GM18511 (cell line): ENCODE data around the gene KRTAP5-1.

Experiments
- ATAC-seq: cut with Tn5 transposase; IDR thresholded peaks from one replicate; pipeline ENCODE4 v1.9.1; 2021; ENCODE audit warnings: mild to moderate bottlenecking, moderate library complexity; ENCODE audit not compliant: unreplicated experiment

The KRTAP5-1 gene

GRCh38 chr11:1573077-1573902 lies 11.8 kb downstream of the KRTAP5-1 start:
- ATAC-seq: no peak

DNA sequence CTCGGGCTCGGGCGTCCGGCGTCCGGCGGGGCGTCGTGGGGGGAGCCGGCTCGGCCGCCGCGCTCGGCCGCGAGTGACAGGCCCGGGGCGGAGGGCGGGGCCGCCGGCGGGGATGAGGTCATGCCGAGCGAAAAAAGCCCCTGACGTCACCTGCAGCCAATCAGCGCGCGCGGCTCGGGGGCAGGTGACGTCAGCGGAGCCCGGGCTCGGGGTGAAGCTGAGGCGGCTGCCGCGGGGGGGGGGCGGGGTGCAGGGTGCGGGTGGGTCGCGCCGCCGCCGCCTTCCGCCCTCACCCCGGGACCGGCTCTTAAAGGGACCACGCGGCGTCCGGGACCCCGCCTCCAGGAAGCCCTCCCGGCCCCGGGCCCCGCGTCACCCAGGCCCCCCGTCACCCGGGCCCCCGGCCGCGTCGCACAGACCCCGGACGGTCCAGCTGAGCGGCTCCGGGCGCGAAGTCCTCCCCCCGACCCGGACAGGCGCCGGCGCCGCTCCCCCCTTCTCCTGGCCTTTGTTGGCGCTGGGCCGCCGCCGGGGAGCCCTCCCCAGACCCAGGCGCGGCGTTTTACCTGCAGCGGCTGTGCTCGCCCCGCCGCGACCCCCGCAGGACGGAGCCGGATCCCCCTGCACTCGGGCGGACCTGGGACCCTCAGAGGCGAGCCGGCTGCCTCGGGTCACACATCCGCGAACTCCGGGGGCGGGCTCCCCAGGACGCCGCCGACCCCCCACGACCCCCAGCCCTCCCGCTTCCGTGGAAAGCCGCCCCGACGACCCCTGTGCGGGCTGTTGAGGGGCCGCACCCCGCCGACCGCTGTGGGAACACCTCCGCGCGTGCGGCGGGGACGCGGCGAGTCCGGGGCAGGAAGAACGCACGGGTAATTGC lies 12.6 kb downstream of the KRTAP5-1 start, which contains the start of gene DUSP8:
Gene DUSP8, minus strand, starts transcription at position 75 of the 880 bp plus-strand sequence. CDS start 6,445 bp downstream, outside the sequence.
- peak; percentile 62 for ATAC-seq

- no peak for ATAC-seq
Measured at GRCh38 chr11:1571760-1572196, 13.3 kb downstream of the KRTAP5-1 start.

GRCh38 chr11:1570896-1571759 lies 14.0 kb downstream of the KRTAP5-1 start:
- ATAC-seq: no peak

- ATAC-seq: no peak
Measured at GRCh38 chr11:1570531-1570895, 14.6 kb downstream of the KRTAP5-1 start.

DNA sequence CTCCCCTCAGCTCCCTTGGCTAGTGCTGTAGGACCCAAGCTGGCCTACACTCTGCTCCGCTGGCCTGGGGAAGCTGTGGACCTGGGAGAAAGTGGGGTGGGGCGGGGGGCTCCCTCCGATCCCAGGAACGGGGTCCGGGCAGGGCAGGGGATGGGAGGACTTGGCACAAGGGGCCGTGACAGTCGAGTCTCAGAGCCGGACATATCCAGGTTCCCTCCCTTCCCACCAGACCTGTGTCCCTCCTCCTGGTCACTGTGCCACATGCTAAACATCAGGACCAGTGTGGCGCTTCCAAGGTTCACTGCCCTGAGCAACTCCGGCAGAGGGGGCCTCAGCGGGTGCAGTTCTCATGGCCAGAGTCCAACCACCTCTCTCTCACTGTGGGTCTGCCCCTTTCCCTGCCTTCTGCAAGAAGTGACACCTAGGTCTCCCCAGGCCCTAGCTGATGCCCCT lies 15.1 kb downstream of the KRTAP5-1 start:
- ATAC-seq: no peak

GRCh38 chr11:1569251-1569780 lies 15.8 kb downstream of the KRTAP5-1 start:
- no peak for ATAC-seq

GRCh38 chr11:1568441-1568911 lies 16.6 kb downstream of the KRTAP5-1 start:
- no peak for ATAC-seq

- no peak for ATAC-seq
Measured at GRCh38 chr11:1567721-1568100, 17.4 kb downstream of the KRTAP5-1 start.

DNA sequence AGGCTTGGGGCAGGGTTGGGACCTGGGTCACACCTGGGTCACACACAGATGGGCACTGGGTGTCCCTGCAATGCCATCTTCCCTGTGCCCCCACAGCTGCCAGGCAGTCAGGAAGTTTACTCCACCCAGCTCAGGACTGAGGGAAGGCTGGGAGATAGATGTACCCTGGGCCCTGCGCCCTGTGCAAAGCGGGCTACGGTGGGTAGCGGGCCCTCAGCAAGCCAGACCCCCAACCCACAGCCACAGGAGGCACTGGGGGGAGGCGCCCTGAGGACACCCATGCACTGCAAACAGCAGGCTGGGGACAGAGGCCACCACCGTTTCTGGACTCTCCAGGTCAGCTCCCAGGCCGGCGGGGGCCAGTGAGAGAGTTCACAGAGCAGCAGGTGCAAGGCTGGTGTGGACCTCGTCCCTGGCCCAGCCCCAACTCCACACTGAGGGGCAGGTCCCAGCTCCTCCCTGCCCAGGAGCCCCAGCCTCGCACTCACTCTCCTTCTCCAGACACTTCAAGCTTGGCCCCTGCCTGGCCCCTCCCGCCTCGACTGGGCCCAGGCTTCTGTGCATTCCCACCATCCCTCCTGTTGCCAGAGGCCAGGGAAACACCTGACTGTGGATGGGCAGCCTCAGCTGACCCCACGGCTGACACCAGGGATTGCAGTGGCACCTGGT lies 17.9 kb downstream of the KRTAP5-1 start:
- no peak for ATAC-seq

DNA sequence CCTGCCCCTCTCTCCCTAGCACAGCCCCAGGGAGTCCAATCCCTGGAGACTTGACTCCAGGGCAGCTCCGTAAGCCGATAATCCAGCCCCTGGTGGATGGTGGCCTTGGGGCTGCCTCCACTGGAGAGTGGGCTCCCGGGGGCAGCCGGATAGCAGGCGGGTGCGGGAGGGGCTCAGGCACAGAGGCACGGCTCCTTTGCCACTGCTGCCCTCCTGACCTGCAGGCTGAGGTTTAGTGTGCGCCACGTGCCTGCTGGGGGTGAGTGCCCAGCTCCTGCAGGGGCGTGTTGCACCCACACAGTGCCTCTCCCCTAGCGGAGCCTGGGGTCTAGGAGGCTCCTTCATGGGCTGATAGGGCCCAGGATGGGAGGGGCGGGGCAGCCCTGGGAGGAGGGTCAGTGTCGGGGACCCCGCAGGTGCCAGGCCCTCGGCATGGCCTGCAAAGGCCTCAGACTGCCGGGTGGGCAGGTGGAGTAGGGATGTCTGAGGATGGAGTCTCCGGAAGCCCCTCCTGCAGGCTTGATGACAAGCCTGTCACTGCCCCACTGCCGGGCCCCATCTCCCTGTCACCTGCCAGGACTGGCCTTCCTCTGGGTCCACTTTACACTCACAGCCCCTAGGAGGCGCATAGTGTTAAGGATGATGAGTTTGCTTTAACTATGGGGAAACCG lies 18.6 kb downstream of the KRTAP5-1 start:
- no peak for ATAC-seq

GRCh38 chr11:1565904-1566247 lies 19.2 kb downstream of the KRTAP5-1 start:
- no peak for ATAC-seq

DNA sequence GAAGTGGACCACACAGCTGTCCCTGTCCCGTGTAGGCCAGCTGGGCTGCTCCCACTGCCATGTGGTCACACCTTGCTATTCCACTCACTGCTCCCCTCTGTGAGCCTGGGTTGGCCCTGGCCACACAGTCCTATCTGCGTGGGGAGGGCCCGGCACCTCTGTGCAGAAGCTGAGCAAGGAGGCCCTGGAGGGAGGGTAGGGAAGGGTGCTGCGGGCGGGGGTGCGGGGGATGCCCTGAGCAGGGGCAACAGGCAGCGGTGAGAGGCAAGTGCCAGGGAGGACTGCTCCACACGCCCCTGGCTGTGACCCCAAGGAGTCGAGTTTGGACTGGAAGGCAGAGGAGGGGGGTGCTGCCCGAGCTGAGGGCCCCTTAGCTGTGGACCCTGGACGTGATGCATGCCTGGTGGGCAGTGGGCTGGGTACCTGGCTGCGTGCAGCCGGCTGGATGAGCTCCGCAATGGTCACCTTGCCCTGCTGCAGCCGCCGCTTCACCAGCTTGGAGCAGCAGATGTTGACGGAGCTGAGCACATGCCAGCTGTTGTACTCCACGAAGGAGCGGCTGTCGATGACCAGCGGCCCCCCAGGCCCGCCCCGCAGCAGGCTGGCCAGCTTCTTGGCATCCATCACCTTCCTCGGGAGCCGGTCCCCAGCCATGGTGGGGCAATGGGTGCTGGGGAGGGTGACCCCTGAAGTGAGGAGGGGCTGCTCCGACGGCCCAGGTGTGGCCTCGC lies 19.7 kb downstream of the KRTAP5-1 start:
- no peak for ATAC-seq

DNA sequence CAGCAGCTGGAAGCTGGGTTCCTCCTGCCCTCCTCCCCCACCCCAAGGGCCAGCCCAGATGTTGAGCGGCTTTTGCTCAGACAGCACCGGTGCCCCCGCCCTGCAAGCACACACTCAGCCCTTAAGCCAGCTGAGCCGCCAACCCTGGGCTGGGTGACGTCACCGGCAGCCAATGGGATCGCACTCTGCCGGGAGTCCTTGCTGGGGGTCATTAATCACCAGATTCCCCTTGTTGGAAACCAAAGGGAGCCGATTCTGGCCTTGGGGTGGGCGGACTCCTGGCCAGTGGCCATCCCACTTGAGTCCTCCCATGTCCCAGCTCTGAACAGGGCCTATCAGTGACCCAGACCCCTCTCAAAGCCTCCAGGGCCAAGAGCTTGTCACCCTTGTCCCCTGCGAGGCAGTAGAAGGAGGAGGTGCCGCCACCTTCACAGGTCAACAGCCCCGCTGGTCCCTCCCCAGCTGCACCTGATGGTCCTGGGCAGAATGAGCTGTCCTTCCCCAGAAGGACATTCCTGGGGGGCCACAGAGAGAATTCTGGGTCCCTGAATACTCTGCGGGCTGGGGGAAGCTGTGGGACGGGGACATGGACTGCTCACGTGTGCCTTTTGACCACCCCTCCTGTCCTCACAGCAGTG lies 20.4 kb downstream of the KRTAP5-1 start:
- ATAC-seq: no peak

DNA sequence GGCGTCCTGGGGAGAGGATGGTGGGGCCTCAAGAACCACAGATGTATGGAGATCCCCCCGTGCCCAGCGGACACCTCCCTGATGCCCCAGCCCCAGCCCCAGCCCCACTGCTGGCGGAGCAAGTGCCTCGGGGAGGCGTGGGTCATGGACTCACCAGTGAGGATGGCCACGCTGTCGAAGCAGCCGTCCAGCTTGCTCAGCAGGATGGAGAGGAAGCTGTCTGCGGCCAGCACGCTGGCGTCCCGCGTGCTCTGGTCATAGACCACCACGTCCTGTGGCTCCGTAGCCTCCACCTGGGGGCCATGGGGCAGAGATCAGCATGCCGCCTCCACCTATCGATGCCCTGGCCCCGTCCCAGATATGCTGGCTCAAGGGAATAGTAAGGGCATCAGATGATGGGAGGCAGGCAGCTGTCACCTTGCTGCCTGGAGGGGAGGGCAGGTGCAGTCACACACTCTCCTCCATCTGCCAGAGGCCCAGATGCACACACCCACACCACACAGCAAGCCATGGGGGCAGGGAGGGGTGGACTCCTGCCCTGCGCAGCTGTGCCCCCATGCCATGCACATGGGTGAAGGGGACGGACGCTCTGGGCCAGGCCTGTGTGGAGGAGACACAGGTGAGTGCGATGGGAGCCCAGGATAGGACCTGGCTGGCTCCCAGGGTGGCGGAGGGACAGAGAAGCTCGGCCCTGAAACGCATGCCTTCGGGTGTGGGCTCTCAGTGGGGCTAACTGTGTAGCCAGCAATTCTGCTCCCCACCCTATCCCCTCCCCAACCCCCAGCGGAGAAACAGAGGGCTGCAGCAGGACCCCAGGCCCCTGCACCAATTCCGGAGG lies 21.2 kb downstream of the KRTAP5-1 start:
- ATAC-seq: no peak

DNA sequence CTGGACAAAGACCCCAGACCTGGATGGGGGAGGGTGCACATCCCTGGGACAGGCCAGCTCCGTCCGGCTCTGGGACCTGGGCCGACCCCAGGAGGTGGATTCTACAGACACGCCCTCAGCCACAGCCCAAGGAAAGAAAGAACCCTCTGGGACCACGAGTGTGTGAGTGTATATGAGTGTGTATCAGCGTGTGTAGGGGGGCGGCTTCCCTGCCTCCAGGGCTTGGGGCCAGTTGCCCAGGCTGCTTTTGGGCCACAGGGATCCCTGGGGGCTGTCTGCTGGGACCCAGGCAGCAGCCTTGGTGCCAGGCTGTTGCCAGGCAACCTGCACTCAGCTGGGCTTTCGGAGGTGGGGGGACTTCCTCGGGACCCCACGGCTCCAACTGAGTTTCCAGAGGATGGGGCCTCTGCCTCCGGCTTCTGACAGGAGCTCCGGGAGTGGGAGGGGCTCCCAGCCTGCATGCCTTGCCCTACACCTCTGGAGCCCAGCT lies 21.9 kb downstream of the KRTAP5-1 start:
- no peak for ATAC-seq

DNA sequence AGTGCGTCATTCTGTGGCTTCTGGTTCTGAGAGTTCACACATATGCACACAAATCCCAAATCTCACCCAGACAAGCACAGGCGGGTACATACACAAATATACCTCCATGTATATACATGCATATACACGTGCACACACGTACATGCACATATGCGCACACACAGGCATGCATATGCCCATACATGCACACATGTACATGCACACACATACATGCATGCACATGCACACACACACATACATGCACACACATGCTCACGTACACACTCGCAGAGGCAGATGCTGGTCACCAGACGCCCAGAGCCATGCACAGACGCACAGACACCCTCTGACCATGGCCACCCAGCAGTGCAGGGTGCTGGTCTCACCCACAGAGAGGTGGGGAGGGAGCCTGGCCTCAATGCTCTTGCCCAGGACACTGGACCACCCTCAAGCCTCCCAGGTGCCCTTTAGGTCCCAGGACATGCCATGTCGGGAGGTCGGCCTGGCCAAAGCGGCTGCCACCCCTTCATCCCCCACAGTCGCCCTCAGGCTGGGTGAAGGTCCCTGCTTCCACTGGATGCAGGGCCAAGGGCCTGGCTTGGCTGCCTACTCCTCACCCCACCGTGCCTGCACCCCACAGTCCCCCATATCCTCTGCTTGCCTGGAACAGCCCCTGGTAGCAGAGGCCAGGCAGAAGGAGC lies 22.5 kb downstream of the KRTAP5-1 start:
- ATAC-seq: no peak
